HG03565 (cell line): ENCODE results near the gene ADIPOQ.
"Not testable (repeated sequence)": the region's sequence is repeated elsewhere in the genome, so short reads cannot be mapped to it uniquely, and the experiment has no call there.

Source experiments
- ATAC-seq: cut with Tn5 transposase; IDR thresholded peaks from one replicate; pipeline ENCODE4 v1.9.1; 2021; ENCODE audit warnings: mild to moderate bottlenecking, moderate library complexity; ENCODE audit not compliant: unreplicated experiment

The ADIPOQ gene

DNA sequence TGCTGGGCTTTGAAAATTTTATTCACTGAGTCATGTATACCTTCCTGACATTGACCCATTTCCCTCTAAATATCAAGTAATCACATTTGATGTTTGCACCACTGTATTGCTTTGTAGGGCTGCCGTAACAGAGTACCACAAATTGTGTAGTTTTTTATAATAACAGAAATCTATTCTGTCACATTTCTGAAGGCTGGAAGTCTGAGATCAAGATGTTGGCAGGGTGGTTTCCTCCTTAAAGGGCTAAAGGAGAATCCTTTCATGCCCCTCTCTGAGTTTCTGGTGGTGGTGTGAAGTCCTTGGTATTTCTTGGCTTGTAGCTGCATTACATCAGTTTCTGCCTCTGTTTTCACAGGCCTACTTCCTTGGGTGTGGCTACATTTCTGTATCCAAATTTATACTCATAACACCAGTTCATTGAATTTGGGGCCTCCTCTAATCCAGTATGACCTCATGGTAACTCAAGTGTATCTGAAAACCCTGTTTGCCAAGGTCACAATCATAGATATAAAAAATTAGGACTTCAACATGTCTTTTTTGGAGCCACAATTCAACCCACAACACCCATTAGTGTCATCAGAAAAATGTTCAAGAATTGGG is 58.7 kb downstream of the ADIPOQ start:
- ATAC-seq = no peak

- no peak for ATAC-seq
Observed at GRCh38 chr3:186902154-186902553, 59.6 kb downstream of the ADIPOQ start.

DNA sequence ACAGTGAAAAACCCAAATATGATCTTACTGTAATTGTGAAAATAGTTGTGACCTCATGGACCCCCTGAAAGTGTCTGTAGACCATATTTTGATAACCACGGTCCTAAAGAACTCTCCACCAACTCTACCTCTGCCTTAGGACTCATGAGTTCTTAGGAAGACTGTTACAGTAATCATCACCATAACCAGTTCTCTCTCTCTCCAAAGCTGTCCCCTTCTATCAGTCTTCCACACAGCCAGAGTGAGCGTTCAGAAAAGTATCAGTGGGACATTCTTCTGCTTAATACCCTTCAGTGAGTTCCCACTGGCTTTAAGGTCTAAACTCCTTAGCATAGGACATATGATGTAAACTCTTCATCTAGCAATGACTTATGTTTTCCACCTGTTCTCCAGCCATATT is 60.2 kb downstream of the ADIPOQ start:
- ATAC-seq = no peak

GRCh38 chr3:186903676-186904075 is 61.2 kb downstream of the ADIPOQ start:
- ATAC-seq = not testable (repeated sequence)

DNA sequence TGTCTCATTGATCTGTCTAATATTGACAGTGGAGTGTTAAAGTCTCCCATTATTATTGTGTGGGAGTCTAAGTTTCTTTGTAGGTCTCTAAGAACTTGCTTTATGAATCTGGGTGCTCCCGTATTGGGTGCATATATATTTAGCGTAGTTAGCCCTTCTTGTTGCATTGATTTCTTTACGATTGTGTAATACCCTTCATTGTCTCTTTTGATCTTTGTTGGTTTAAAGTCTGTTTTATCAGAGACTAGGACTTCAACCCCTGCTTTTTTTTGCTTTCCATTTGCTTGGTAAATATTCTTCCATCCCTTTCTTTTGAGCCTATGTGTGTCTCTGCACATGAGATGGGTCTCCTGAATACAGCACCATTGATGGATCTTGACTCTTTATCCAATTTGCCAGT is 64.6 kb downstream of the ADIPOQ start:
- ATAC-seq = not testable (repeated sequence)
